Measurements from ENCODE around the gene COMT. TPM values are rescaled to one million over a fixed set of nuclear protein-coding genes. Genes with fewer than 3 reads are reported as not detected.

COMT gene
- 100 to 1,000 TPM; 166 to 214 (median 180) TPM for total RNA-seq

DNA sequence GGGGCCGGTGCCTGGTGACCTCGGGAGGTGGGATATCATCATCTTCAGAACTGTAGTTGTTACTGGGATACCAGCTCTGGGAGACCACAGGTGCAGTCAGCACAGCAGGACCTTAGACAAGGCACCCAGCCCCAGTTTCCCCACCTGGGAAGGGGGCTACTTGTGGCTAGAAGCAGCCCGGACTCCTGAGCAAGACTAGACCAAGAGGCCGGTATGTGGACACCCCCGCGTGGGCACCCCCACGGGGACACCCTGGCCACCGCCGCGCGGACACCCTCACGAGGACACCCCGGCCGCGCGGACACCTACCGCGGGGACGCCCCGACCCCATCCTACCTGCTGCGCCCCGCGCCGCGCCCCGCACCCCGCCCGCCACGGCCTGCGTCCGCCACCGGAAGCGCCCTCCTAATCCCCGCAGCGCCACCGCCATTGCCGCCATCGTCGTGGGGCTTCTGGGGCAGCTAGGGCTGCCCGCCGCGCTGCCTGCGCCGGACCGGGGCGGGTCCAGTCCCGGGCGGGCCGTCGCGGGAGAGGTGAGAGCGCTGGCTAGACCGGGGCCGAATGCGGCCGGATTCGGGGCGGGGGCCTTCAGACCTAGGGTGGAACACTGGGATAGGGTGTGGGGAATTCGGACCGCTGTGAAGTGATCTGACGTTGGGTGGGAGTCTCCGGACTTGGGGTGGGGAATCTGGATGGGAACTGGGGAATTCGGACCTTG lies at the start of gene COMT, which contains the start of gene TXNRD2:
TSS of gene COMT (plus strand) at position 408 of the 718 bp plus-strand sequence. CDS start 20,755 bp downstream, outside the sequence.
TSS of gene TXNRD2 (minus strand) at position 454 of the 718 bp plus-strand sequence. CDS start at position 439, 15 bp downstream.
- ATAC-seq (ENCODE audit: low FRiP score) (peak; percentile 79), DNase-seq (ENCODE audit: low spot score) (peak; percentile 46)

DNA sequence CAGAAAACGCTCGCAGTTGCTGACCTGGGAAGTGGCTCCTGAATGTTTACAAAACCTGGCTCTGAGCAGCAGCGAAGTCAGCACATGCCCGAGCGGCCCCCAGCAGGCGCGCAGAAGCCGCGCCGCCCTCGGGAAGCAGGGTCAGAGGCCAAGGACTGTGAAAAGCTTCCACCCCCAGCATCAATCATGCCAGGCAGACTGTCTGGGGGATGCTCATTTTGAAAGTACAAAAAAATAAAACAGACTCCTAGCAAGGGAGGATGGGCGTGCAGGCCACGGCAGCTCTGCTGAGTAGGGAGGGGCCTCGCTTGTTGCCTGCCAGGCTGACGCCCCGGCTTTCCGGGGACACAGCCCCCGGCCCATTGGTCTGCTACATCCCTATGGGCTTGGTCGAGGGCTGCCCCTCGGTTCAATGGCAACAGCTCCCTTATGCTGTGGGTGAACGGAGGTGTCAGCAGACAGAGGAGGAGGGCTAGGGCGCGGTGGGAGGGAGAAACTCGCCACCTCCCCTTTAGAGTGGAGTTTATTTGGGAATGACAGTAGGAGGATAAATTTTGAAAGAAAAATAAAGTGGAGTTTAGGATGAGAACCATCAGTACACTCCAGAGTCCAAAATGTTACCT lies 49.2 kb upstream of the COMT start:
- TF ChIP-seq, protein P1, sequence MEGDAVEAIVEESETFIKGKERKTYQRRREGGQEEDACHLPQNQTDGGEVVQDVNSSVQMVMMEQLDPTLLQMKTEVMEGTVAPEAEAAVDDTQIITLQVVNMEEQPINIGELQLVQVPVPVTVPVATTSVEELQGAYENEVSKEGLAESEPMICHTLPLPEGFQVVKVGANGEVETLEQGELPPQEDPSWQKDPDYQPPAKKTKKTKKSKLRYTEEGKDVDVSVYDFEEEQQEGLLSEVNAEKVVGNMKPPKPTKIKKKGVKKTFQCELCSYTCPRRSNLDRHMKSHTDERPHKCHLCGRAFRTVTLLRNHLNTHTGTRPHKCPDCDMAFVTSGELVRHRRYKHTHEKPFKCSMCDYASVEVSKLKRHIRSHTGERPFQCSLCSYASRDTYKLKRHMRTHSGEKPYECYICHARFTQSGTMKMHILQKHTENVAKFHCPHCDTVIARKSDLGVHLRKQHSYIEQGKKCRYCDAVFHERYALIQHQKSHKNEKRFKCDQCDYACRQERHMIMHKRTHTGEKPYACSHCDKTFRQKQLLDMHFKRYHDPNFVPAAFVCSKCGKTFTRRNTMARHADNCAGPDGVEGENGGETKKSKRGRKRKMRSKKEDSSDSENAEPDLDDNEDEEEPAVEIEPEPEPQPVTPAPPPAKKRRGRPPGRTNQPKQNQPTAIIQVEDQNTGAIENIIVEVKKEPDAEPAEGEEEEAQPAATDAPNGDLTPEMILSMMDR (IDR thresholded peaks at IDR 0.05) = no peak
- DNase-seq (ENCODE audit: low spot score) (no peak), ATAC-seq (ENCODE audit: low FRiP score) (peak; percentile 65)

More for the DNA sequence above, at the start of gene COMT, which contains the start of gene TXNRD2:
- TF ChIP-seq, protein P1 (IDR thresholded peaks at IDR 0.05) = no peak

DNA sequence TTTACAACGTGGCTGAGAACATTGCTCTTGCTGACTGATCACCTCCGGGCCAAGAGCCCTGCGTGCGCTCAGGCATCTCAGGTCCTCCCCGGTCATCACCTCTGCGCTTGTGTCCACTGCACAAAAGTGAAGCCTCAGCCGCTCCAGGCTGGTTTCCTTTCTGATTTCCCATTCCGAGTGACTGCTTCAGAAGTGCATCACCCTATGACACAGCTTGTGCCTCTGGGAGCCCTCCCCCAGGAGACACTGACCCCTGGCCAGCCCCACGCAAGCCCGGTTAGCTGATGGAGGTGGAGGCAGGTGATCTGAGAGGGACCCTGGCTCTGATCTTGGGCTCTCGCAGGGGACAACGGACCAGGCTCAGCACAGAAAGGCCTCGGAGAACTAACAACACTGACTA lies 48.6 kb upstream of the COMT start:
- ATAC-seq (ENCODE audit: low FRiP score) (peak; percentile 15), DNase-seq (ENCODE audit: low spot score) (no peak)
- TF ChIP-seq, protein P1 (IDR thresholded peaks at IDR 0.05) = no peak

DNA sequence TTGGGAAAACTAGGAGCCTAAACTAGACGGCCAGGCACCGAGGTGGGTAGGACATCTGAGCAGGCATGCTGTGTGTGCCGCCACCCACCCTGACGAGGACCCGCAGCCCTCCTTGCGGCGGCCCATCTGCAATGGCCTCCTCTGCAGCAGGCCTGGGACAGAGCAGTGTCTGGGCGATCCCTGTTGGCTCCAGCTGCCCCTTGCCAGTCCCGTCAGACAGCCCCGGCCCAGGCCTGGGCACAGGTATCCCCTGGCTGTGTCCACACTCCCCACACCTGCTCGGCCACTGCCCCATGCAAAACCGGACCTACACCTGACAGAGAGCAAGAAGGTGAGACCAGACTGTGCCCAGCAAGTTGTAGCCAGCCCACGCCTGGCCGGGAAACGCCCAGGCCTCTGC lies 48.2 kb upstream of the COMT start:
- DNase-seq (ENCODE audit: low spot score) (no peak), ATAC-seq (ENCODE audit: low FRiP score) (no peak)
- TF ChIP-seq, protein P1 (IDR thresholded peaks at IDR 0.05) = no peak

DNA sequence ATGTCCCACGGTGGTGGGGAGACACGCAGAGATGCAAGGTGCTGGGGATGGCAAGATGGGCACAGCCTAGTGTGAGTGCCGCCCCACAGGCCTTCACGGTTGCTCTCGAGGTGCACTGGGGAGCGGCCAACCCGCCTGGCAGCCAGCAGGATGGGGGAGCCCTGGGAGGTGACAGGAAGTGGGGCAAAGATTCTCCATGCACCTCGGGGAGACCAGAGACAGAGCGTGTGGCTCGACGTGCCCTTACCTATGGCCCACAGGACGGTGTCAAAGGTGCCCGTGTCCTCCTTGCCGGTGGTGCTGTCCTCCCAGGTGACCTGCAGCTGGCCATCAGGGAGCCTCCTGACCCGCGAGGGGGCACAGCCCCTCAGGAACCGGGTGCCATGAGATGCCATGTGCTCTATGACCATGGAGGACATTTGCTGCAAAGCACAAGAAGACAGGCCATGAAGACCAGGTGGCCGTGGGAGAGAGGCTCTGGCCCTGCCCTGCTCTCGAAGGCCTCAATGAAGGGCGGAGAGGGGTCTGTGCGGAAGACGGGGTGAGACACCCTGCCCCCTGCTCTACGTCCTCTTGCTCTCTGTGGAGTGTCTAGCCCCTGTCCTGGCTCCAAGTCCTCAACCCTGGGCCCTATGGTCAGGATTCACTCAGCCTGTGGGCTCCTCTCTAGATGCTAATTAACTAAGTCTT lies 46.3 kb upstream of the COMT start:
- DNase-seq (ENCODE audit: low spot score) (no peak), ATAC-seq (ENCODE audit: low FRiP score) (no peak)
- TF ChIP-seq, protein P1 (IDR thresholded peaks at IDR 0.05) = no peak

DNA sequence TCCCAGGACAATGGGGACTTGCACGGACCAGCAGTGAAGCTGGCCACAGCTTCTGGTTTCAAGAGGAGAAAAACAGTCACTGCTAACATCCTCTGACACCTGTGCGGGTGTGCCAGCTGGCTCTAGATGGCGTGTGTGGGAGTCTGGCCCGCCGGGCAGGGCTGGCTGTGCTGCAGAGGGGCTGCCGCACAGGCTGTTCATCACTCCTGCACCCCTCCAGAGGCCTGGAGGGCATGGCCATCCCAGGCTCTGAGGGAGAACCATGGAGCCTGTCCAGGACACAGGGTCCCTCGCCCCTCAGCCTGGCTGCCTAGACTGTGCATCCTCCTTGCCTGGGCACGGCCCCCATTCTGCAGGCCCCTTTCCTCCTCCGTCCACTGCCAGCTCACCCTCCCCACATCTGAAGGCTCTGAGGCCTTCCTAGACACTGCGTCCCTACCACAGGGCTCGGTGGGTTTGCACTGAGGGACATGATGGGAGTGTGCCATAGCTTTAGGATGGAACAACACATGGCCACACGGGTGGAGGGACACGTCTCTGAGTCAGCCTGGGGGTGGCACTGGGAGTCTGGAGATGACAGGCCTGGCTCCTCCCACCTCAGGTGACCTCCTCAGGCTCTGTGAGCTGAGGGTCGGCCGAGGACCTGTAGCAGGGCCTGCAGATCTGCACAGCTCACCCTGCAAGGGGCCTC lies 44.8 kb upstream of the COMT start:
- ATAC-seq (ENCODE audit: low FRiP score) (no peak), DNase-seq (ENCODE audit: low spot score) (no peak)
- TF ChIP-seq, protein P1 (IDR thresholded peaks at IDR 0.05) = no peak
